ENCODE measurements around the gene BDP1.
A peak's percentile ranks its signal among the peaks of the same experiment; 100 is the strongest.
"Not testable (repeated sequence)": the region's sequence is repeated elsewhere in the genome, so short reads cannot be mapped to it uniquely, and the experiment has no call there.

Gene BDP1

GRCh38 chr5:71455427-71456361 lies at the start of gene BDP1:
BDP1 (plus strand) TSS chr5:71455651; CDS start chr5:71455878, 227 bp downstream.
- peak; percentile 89 to 96 for DNase-seq (ENCODE audit: low read depth in 2 of 2)

- DNase-seq (ENCODE audit: low read depth in 2 of 2) = not testable (repeated sequence)
These were observed 45.4 kb upstream of the BDP1 start for GRCh38 chr5:71410088-71410487.

- DNase-seq (ENCODE audit: low read depth in 2 of 2) = not testable (repeated sequence)
These were observed 39.8 kb upstream of the BDP1 start for GRCh38 chr5:71415626-71416025.

GRCh38 chr5:71418026-71418425 lies 37.4 kb upstream of the BDP1 start:
- not testable (repeated sequence) for DNase-seq (ENCODE audit: low read depth in 2 of 2)

GRCh38 chr5:71421278-71421677 lies 34.2 kb upstream of the BDP1 start:
- DNase-seq (ENCODE audit: low read depth in 2 of 2) = not testable (repeated sequence)

- DNase-seq (ENCODE audit: low read depth in 2 of 2) = not testable (repeated sequence)
These were observed 31.6 kb upstream of the BDP1 start for GRCh38 chr5:71423896-71424295.

- not testable (repeated sequence) for DNase-seq (ENCODE audit: low read depth in 2 of 2)
These were observed 28.6 kb upstream of the BDP1 start for GRCh38 chr5:71426686-71427474.

GRCh38 chr5:71432410-71432809 lies 23.0 kb upstream of the BDP1 start:
- not testable (repeated sequence) for DNase-seq (ENCODE audit: low read depth in 2 of 2)

- DNase-seq (ENCODE audit: low read depth in 2 of 2) = not testable (repeated sequence)
These were observed 20.6 kb upstream of the BDP1 start for GRCh38 chr5:71434825-71435224.

- DNase-seq (ENCODE audit: low read depth in 2 of 2) = not testable (repeated sequence)
These were observed 13.9 kb upstream of the BDP1 start for GRCh38 chr5:71441564-71441963.

GRCh38 chr5:71443891-71444290 lies 11.6 kb upstream of the BDP1 start:
- DNase-seq (ENCODE audit: low read depth in 2 of 2) = not testable (repeated sequence)

GRCh38 chr5:71445015-71445414 lies 10.4 kb upstream of the BDP1 start:
- DNase-seq (ENCODE audit: low read depth in 2 of 2) = not testable (repeated sequence)

- not testable (repeated sequence) for DNase-seq (ENCODE audit: low read depth in 2 of 2)
These were observed 9.8 kb upstream of the BDP1 start for GRCh38 chr5:71445523-71446152.

GRCh38 chr5:71446540-71447216 lies 8.8 kb upstream of the BDP1 start:
- not testable (repeated sequence) for DNase-seq (ENCODE audit: low read depth in 2 of 2)

GRCh38 chr5:71447218-71447808 lies 8.1 kb upstream of the BDP1 start:
- peak; percentile 7 to 19 for DNase-seq (ENCODE audit: low read depth in 2 of 2)

- no peak for DNase-seq (ENCODE audit: low read depth in 2 of 2)
These were observed 2.6 kb upstream of the BDP1 start for GRCh38 chr5:71452876-71453275.

- DNase-seq (ENCODE audit: low read depth in 2 of 2) = no peak
These were observed 538 bp upstream of the BDP1 start for GRCh38 chr5:71454913-71455312.

- no peak for DNase-seq (ENCODE audit: low read depth in 2 of 2)
These were observed 902 bp downstream of the BDP1 start for GRCh38 chr5:71456362-71456743.

GRCh38 chr5:71457106-71457505 lies 1.7 kb downstream of the BDP1 start:
- DNase-seq (ENCODE audit: low read depth in 2 of 2) = no peak

- DNase-seq (ENCODE audit: low read depth in 2 of 2) = no peak
These were observed 5.2 kb downstream of the BDP1 start for GRCh38 chr5:71460693-71461092.

GRCh38 chr5:71461360-71461759 lies 5.9 kb downstream of the BDP1 start:
- no peak for DNase-seq (ENCODE audit: low read depth in 2 of 2)

All from stimulated activated CD8-positive, alpha-beta memory T cell treated with anti-CD3 and anti-CD28 coated beads, Interleukin-15, amount 100 ng/mL, for 4 hours (primary cell).